ENCODE results near the gene ADGRV1. TPM values are rescaled to one million over a fixed set of nuclear protein-coding genes. Genes with fewer than 3 reads are reported as not detected.
A peak's percentile ranks its signal among the peaks of the same experiment; 100 is the strongest.

The ADGRV1 gene
- total and polyA plus RNA-seq, 9 of the 15 experiments (the other 6 are each of a cell fraction or from before 2014, with no cell fraction given): 21.7 to 156 (median 58.2) TPM

DNA sequence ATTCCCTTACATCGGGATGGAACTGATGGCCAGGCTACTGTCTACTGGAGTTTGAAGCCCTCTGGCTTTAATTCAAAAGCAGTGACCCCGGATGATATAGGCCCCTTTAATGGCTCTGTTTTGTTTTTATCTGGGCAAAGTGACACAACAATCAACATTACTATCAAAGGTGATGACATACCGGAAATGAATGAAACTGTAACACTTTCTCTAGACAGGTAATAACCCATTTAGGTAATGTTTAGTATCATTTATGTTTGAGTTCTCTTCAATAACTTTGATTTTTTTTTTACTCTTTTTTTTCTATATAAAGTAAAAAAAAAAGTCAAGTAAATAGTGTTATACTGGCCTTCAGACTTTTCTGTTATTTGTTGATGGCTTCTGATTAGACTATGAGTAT, 79.1 kb downstream of the ADGRV1 start (continued):
- TF ChIP-seq, protein P1, sequence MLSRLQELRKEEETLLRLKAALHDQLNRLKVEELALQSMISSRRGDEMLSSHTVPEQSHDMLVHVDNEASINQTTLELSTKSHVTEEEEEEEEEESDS (CRISPR knock-in tag; IDR thresholded peaks at IDR 0.05): no peak
- TF ChIP-seq, protein P2, sequence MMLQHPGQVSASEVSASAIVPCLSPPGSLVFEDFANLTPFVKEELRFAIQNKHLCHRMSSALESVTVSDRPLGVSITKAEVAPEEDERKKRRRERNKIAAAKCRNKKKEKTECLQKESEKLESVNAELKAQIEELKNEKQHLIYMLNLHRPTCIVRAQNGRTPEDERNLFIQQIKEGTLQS (IDR thresholded peaks at IDR 0.05): peak; percentile 86
- TF ChIP-seq, protein P2 (CRISPR knock-in tag; conservative IDR thresholded peaks at IDR 0.05): no peak
- no peak for TF ChIP-seq KDM2B (CRISPR knock-in tag; IDR thresholded peaks at IDR 0.05)
- peak; percentile 51; the same call in 1 of the 2 replicates for TF ChIP-seq DPF2 (IDR thresholded peaks at IDR 0.05)
- 0 out of 2 replicates have a peak, but pooled peaks have one; percentile 12 for TF ChIP-seq CXXC5 (CRISPR knock-in tag; IDR thresholded peaks at IDR 0.05)
- peak; percentile 22 for TF ChIP-seq BRD9 (IDR thresholded peaks at IDR 0.05; ENCODE audit: low read depth, partially characterized antibody)
- no peak for TF ChIP-seq PHB (CRISPR knock-in tag; IDR thresholded peaks at IDR 0.05)
- TF ChIP-seq, protein P3, sequence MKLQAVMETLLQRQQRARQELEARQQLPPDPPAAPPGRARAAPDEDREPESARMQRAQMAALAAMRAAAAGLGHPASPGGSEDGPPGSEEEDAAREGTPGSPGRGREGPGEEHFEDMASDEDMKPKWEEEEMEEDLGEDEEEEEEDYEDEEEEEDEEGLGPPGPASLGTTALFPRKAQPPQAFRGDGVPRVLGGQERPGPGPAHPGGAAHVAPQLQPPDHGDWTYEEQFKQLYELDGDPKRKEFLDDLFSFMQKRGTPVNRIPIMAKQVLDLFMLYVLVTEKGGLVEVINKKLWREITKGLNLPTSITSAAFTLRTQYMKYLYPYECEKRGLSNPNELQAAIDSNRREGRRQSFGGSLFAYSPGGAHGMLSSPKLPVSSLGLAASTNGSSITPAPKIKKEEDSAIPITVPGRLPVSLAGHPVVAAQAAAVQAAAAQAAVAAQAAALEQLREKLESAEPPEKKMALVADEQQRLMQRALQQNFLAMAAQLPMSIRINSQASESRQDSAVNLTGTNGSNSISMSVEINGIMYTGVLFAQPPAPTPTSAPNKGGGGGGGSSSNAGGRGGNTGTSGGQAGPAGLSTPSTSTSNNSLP (IDR thresholded peaks at IDR 0.05; ENCODE audit: borderline replicate concordance, low read depth, low read length): peak; percentile 49; the same call in 1 of the 2 replicates
- no peak for TF ChIP-seq CTBP1 (IDR thresholded peaks at IDR 0.05; ENCODE audit: borderline replicate concordance)
- no peak for TF ChIP-seq MCM2 (IDR thresholded peaks at IDR 0.05; ENCODE audit: low read depth)
- TF ChIP-seq MEF2D (tag; conservative IDR thresholded peaks at IDR 0.05; ENCODE audit: low read depth): no peak
- TF ChIP-seq ZNF75A (CRISPR knock-in tag; IDR thresholded peaks at IDR 0.05): no peak
- TF ChIP-seq, protein P4, sequence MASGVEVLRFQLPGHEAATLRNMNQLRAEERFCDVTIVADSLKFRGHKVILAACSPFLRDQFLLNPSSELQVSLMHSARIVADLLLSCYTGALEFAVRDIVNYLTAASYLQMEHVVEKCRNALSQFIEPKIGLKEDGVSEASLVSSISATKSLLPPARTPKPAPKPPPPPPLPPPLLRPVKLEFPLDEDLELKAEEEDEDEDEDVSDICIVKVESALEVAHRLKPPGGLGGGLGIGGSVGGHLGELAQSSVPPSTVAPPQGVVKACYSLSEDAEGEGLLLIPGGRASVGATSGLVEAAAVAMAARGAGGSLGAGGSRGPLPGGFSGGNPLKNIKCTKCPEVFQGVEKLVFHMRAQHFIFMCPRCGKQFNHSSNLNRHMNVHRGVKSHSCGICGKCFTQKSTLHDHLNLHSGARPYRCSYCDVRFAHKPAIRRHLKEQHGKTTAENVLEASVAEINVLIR (CRISPR knock-in tag; IDR thresholded peaks at IDR 0.05): no peak
- peak; percentile 56 for TF ChIP-seq ELF1 (tag; IDR thresholded peaks at IDR 0.05)
- TF ChIP-seq CEBPB (tag; IDR thresholded peaks at IDR 0.05): peak; percentile 71
- TF ChIP-seq IRF2 (CRISPR knock-in tag; IDR thresholded peaks at IDR 0.05): no peak
- no peak for TF ChIP-seq PHB2 (IDR thresholded peaks at IDR 0.05; ENCODE audit: low read depth)
- TF ChIP-seq ZNF431 (CRISPR knock-in tag; IDR thresholded peaks at IDR 0.05): no peak
- TF ChIP-seq SRSF7 (optimal IDR thresholded peaks at IDR 0.05; ENCODE audit: low read depth, low read length): no peak
- no peak for TF ChIP-seq ZNF354B (CRISPR knock-in tag; IDR thresholded peaks at IDR 0.05)
- TF ChIP-seq ARID1B (IDR thresholded peaks at IDR 0.05): 0 out of 2 replicates have a peak, but pooled peaks have one; percentile 20
- TF ChIP-seq CEBPG (CRISPR knock-in tag; IDR thresholded peaks at IDR 0.05): no peak
- peak; percentile 55 to 80 for TF ChIP-seq CEBPG (tag; conservative IDR thresholded peaks at IDR 0.05 in 1 of 2, IDR thresholded peaks at IDR 0.05 in 1 of 2)
- TF ChIP-seq, protein P5, sequence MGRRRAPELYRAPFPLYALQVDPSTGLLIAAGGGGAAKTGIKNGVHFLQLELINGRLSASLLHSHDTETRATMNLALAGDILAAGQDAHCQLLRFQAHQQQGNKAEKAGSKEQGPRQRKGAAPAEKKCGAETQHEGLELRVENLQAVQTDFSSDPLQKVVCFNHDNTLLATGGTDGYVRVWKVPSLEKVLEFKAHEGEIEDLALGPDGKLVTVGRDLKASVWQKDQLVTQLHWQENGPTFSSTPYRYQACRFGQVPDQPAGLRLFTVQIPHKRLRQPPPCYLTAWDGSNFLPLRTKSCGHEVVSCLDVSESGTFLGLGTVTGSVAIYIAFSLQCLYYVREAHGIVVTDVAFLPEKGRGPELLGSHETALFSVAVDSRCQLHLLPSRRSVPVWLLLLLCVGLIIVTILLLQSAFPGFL (CRISPR knock-in tag; IDR thresholded peaks at IDR 0.05): no peak
- TF ChIP-seq ZEB2 (IDR thresholded peaks at IDR 0.05): 0 out of 2 replicates have a peak, but pooled peaks have one; percentile 30

Measured in K562 (cell line).